TTC549 (cell line): Measurements from ENCODE around the gene KRT31.
"Not testable (repeated sequence)": the region's sequence is repeated elsewhere in the genome, so short reads cannot be mapped to it uniquely, and the experiment has no call there.

Experiments used
- FAIRE-seq: peaks from 2 replicates; lab custom pipeline; 2012; peaks lifted over from hg19 to GRCh38; lab: Jason Lieb, UNC

KRT31 gene

DNA sequence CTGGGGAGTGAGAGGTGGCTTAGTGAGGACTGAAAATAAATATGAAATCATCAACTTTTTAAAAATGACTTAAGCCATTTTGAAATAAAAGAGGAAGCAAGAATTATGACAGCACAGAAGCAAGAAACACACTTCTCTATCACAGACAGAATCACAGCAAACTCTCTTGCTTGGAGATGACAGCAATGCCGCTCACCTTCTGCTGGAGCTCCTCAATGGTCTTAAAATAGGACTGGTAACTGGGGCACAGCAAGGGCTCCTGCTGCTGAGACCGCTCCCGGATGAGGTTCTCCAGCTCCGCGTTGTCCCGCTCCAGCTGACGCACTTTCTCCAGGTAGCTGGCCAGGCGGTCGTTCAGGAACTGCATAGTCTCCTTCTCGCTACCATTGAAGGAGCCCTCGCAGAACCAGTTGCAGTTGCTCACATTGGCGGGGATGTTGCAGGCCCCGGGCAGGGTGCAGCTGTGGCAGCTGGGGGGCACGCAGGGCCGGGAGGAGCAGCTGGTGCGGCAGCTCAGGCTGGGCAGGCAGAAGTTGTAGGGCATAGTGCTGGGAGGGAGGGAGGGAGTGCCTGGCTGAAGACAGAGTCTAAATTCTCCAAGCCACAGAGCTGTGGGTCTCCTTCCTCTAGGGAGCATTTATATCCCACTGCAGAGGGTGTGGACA lies at the start of gene KRT31:
TSS of gene KRT31 (minus strand) at position 613 of the 665 bp plus-strand sequence. CDS start at position 544, 69 bp downstream.
- no peak for FAIRE-seq

DNA sequence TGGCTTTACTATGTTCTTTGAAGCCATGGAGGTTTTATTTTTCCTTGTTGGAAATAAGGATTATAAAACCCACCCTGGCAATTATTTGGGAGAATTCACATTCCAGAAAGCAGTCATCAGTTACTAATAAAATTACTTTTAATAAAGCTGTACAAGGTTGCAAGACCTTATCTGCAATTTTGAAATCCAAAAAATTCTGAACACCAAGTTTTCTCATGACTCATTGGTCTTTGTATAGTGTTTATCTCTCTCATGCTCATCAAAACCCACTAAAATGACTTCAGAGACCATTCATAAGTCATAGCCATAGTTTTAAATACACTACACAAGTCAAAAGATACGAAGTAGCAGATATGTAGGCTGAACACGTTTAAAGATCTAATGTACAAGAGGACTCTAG lies 49.4 kb upstream of the KRT31 start:
- no peak for FAIRE-seq

DNA sequence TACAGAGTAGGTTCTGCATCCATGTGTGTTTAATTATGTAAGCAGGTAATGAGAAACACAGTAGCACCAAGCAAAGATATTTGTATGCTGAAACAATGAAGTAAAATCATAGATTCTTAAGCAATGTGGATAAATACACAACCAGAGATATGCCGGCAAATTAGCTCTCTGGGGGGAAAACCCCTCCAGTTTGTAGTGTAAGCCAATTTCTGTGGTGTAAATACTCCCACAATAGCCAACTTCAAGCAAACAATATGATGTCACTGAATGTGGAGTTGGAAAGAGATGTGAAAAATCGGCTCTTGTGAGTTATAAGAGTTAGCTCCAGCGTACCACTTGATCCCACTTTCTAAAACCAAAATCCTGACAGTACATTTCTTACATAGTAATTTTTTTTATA lies 47.2 kb upstream of the KRT31 start:
- FAIRE-seq: no peak

DNA sequence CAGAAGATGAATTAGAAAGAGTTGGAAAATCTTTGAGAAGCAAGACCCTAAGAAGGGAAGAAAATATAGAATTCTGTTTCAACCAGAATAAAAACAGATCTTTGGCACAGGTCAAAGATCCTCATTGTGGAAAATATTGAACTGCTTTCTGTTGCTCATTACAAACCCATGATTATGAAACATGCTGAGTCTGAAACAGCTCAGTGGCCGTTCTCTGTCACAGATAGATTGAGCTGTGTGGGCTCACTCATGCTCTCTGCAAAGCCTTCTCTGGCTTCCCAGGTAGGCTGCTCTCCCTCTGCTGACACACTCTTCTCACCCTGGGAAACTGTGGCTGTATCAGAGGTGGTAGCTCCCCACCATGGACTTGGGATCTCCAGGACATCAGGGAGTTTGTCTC lies 46.8 kb upstream of the KRT31 start:
- FAIRE-seq: no peak

DNA sequence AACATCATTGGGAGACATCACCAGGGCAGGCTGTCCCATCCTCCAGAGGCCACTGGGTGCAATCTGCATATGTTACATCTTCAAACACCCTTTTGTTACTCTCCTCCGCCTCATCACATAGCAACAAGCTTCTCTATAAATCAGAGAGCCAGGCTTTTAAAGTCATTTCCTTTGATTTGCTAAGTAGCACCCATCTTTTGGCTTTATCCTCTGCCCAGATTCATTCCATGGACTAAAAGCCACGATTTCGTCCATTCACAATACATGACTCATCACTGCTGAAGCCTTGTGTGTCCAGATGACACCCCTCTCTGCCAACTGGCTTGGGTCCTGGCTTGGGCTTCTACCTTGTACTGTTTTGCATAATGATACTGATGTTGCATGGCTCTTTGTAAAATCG lies 45.3 kb upstream of the KRT31 start:
- no peak for FAIRE-seq

DNA sequence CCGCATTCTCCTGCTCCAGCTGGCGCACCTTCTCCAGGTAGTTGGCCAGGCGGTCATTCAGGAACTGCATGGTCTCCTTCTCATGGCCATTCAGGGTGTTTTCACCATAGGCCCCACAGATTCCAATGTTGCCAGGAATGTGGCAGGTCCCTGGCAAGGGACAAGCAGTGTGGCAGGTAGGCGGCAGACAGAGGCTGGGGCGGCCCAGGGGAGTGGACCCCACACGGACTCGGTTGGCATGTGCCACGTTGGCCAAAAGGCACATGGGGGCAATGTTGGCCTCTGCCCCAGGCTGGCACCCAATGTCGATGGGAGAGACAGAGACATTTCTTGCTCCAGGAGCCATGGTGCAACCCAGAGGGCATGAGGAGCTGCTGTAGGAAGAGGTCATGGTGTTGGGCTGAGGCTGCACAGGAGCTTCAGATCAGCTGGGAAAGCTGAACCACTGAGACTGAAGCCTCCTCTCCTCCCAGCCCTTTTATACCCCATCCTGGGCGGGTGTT lies 43.2 kb upstream of the KRT31 start, which contains the start of gene KRT38:
TSS of gene KRT38 (minus strand) at position 453 of the 503 bp plus-strand sequence. CDS start at position 391, 62 bp downstream.
- no peak for FAIRE-seq

DNA sequence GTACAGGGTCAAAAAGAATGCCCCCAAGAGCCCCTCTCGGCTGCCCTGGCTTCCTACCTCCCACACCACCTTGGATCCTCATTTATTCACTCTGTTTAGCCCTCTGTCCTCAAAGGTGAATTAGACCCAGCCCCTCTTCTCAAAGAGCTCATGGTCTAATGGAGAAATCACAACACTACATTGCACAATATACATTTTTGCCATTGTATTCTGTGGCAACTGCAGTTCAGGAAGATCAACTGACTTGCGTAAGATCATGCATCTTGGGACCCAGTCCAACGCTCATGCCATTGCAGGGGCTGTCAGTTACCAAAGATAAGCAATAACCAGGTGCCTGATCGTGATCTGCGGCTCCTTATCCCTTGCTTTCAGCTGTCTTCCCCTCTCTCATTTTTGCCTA lies 42.0 kb upstream of the KRT31 start:
- FAIRE-seq: no peak

DNA sequence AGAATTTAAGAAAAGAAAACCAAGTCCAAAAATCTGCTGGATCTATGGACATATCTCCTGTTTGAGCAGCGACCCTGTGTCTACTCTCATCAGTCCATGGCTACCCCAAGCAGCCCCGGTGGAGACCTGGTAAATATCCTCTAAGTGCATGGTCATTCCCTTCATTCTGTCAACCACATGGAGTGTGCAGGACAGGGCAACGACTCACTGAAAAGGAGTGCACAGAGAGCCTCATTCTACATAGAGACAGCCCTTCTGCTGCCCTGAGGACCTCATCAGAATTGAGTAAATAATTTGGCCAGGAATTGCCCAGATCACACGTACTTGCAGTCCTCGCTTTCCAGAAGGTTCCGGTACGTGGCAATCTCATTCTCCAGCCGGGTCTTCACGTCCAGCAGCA lies 40.4 kb upstream of the KRT31 start:
- no peak for FAIRE-seq

DNA sequence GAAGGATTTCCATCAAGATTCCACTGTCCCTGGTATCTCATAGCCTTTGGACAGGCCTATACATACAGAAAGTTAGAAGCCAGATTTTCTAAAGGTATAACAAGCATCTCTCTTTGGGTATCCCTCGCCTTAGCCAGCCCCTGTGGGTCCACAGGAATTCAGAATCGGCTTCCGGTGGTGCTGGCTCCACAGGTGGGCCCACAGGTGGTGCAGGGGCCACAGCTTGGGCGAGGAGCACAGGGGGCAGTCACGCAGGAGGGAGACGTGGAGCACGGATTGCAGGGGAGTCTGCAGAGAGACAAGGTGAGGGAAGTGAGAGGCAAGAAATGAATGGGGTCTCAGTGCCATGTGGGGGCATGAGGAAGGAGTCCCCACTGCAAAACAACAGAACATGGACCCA lies 39.8 kb upstream of the KRT31 start:
- FAIRE-seq: no peak

DNA sequence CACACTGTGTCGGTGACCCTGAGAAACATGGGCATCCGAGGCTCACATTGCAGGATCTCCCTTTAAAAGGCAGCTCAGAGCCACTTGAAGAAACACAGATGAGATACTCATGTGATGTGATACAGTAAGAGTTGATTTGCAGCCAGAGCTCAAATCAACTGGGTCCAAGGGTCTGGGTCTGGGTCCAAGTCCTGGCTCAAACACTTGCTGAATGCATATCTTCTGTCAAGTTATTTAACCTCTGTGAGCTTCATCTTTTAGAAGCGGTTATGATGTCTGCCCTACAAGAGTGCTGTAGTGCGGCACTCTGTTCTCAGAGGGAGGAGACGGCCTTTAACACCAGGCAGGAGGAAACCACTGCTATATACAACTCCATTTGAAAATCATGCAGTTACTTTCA lies 37.0 kb upstream of the KRT31 start:
- no peak for FAIRE-seq

DNA sequence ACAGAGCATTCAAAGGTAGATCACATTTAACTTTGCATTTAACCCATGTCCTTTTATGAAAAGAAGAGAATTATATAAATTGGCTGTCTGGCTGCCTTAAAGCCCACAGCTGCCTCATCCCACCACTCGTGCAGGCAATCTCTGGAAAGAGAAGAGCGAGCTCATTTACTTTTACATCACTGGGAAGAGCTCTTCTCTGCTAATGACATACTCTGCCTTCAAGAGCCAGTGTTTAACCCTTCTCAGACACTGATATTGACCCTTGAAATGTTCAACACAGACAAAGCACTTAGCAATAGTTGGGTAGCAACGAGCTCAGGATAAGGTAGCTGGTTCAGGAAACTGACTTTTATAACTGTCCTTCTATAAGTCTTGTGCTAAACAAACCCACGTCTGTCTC lies 36.6 kb upstream of the KRT31 start:
- no peak for FAIRE-seq

DNA sequence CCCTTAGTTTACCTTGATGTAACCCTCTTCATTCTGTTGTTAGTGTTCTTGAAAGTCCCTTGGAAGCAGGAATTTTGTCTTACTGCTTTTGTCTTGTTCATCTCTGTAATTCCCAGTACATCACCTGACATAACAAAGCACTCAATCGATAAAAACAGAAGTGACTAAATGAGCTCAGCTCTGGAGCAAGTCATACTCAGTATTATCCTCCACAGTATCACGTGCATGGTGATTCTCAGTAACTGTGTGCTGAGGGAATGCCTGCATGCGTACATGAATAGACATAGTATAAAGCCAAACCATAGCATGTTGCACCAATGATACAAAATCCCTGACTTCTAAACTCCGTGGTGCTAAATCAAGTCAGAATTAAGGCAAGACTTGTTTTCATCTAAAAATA lies 36.2 kb upstream of the KRT31 start:
- no peak for FAIRE-seq

DNA sequence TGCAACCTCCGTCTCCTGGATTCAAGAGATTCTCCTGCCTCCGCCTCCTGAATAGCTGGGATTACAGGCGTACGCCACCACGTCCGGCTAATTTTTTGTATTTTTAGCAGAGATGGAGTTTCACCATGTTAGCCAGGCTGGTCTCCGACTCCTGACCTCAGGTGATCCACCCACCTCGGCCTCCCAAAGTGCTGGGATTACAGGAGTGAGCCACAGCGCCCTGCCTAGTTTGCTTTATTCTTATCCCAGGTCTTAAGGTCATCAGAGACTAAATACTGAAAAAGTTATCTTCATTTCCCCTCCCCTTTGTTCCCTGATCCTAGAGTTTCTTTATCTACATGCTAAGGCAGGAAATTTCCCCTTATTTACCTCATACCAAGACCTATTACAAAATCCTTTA lies 33.0 kb upstream of the KRT31 start:
- FAIRE-seq: not testable (repeated sequence)

DNA sequence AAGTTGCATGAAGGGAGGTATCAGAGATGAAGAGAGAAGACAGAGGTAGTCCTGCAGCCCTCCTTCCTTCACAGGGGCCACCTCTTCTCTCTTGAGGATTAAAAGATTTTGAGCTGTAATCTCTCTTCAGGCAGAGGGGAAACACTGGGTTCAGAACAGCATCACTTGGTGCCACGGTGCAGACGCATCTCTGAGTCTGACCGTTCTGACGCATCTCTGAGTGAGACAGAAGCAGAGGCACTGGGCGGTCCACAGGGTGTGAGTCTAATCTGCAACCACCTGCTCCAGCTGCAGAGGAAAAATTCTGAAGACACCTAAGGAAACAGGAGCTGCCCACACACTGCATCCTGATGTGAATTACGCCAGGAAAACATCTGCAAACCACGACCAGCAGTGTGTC lies 32.3 kb upstream of the KRT31 start:
- no peak for FAIRE-seq

DNA sequence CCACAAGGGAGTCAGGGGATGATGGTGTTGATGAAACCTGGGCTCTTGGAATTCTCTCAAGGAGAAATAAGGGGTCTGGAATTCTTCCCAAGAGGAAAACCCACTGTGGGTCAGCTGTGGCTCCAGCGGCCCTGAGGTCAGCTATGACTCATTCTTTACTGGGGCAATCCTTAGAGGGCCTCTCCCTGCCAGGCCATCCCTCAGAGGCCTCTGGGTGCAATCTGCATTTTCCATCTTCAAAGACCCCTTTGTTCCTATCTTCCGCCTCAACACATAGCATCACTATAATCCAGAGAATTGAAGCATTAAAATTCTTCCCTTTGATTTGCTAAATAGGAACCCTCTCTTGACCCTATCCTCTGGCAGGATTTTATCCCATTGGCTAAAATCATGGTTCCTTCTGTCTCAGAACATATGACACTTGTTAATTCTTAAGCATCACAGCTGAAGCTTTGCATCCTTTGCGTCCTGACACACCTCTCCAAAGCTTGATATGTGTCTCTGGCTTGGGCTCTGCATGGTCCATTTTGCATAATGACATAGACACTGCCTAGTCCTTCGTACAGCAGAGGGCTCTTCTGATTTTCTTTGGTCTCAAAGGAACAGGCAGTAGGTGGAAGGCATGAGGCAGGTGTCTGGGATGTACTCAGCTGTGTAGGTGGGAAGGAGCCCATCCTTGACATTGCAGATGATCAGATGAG lies 31.3 kb upstream of the KRT31 start:
- FAIRE-seq: no peak

DNA sequence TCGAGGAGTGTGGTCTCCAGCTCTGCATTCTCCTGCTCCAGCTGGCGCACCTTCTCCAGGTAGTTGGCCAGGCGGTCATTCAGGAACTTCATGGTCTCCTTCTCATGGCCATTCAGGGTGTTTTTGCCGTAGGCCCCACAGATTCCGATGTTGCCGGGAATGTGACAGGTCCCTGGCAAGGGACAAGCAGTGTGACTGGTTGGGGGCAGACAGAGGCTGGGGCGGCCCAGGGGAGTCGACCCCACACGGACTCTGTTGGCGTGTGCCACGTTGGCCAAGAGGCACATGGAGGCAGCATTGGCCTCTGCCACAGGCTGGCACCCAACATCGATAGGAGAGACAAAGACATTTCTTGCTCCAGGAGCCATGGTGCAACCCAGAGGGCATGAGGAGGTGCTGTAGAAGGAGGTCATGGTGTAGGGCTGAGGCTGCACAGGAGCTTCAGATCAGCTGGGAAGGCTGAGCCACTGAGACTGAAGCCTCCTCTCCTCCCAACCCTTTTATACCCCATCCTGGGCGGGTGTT lies 26.8 kb upstream of the KRT31 start, which contains the start of gene KRT37:
TSS of gene KRT37 (minus strand) at position 475 of the 525 bp plus-strand sequence. CDS start at position 413, 62 bp downstream.
- FAIRE-seq: no peak

DNA sequence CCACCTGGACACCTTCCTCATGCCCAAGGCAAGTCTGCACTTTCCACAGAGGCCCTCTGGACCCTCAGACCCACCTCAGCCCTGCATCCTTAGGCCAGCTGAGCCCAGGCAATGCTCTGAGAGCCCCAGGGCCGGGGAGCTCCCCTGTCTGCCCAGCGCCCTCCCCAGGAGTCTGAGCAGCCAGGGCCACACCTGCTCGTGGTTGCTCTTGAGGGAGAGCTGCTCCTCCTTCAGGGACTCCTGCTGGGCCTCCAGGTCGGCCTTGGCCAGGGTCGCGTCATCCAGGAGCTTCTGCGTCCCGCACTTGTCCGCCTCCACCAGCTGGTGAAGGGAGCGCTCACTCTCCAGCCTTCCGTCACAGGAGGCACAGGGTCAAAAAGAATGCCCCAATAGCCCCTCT lies 25.2 kb upstream of the KRT31 start:
- not testable (repeated sequence) for FAIRE-seq

DNA sequence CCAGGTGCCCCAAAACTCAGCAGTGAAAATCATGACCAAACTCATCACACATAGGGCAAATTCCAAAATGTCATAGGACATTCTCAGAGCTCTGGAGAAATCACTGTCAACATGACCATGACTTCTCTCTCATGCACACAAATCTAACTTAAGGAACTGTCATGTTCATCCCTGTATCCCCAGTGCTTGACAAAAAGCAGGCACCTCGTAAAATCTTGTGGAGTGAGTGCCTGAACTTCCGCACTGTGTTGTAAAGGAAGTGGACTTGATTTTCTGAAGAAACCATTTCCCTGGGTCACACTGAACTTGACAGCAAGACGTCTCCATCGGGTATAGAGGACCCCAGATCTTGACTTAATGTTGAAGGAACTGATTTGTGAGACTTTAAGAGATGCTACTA lies 24.2 kb upstream of the KRT31 start:
- no peak for FAIRE-seq

DNA sequence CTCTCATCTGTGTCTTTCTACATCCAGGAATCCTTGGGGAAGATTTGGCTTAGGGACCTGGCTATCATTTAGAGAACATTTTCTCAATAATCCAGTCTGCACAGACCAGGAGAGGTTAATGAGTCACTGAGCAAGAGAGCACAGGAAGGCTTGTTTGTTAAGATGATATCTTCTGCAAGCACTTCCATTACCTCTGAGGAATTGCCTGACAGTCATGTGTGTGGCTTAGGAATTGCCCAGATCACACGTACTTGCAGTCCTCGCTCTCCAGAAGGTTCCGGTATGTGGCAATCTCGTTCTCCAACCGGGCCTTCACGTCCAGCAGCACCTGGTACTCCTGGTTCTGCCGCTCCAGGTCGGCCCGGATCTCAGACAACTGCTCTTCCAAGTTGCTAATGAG lies 23.7 kb upstream of the KRT31 start:
- no peak for FAIRE-seq

DNA sequence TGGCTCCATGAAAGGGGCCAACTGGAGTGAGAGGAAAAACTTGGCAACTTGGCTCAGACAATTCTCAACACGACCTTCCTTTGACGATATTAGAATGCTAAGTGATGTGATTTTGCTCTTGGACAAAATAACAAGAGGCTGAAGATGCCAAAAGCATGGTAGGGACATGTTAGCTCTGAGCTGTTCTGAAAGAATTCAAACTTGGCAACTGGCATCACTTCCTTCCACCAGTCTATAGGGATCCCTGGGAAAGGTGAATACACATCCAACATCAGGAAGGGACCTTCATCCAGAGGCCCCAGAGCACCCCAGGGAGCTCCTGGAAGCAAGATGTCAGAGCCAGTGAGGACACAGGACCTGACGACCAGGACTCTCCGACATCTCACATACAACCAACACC lies 22.7 kb upstream of the KRT31 start:
- no peak for FAIRE-seq

DNA sequence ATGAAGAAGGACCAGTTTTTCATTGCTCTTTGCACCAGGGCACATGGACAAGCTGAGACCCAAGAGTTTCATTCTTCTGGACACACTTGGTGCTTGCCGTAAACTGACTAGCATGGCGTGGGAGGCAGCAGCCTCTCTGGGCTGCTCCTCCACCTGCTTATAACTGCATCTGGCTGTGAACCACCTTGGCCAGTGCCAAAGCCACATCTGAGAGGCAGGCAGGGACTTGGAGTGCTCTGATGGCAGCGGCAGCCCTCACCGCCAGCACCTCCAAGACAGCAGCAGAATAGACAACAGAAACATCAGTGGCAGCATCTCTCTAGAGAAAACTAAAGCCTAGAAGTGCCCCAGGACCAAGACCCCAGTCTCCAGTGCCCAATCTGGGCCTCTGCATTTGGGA lies 22.3 kb upstream of the KRT31 start:
- FAIRE-seq: no peak

DNA sequence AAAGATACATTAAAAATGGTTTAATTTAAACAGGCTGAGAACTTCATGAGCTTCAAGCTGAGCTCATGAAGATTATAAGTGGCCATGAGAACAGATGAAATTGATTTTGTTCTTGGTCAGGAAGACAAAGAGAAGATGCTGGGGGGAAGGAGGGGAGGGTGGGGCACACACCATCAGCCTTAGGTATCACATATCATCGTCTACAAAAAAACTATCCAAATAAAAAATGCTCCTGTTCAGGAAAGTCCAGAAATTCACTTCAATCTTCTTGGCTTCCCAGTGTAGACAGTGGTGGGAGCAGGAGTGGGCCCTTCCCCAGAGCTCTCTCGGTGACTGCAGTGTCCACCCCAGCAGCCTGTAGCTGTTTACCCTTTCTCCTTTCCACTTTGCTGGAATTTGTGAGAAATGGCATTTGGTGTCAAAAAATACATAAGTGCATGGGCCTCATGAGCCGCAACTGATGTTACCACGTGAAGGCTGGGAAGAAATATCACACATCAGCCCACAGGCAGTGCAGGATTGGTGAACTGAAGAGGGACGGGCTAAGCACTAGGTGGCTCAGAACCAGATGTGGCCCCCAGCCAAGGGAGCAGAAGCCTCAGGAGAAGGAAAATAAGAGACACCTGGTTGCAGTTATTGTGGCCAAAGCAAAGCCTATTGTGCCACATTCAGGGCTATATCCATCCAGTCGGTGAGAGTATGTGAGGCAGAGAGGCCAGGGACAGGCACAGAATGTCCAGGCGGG lies 20.9 kb upstream of the KRT31 start:
- FAIRE-seq: no peak

DNA sequence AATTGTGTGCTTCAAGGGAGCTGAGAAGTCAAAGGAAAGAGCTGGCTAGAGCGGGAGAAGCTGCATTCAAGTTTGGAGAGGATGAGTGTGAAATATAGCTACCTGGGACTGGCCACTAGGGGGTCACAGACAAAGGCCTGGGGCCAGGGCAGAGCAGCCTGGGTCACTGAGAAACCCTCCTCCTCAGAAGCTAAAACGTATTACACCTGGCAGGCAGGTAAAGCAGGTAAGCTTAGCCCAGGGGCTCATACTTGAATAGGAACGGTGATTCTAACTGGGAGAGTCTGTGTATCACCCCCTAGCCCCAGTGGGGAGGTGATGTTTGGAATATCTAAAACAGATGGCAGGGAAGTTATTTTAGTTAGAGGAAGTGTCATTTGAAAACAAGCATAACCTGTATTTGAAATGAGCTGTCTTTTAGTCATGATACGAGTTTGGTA lies 20.2 kb upstream of the KRT31 start:
- FAIRE-seq: no peak
